NCI-H1417 treated with DMSO at 0.1 percent for 48 hours (cell line): Measurements from ENCODE around the gene STIM2.
"Not testable (repeated sequence)": the region's sequence is repeated elsewhere in the genome, so short reads cannot be mapped to it uniquely, and the experiment has no call there.

ENCODE experiments used
- DNase-seq: peaks from one replicate; lab custom pipeline; 2025; lab: John Stamatoyannopoulos, UW

STIM2 gene

DNA sequence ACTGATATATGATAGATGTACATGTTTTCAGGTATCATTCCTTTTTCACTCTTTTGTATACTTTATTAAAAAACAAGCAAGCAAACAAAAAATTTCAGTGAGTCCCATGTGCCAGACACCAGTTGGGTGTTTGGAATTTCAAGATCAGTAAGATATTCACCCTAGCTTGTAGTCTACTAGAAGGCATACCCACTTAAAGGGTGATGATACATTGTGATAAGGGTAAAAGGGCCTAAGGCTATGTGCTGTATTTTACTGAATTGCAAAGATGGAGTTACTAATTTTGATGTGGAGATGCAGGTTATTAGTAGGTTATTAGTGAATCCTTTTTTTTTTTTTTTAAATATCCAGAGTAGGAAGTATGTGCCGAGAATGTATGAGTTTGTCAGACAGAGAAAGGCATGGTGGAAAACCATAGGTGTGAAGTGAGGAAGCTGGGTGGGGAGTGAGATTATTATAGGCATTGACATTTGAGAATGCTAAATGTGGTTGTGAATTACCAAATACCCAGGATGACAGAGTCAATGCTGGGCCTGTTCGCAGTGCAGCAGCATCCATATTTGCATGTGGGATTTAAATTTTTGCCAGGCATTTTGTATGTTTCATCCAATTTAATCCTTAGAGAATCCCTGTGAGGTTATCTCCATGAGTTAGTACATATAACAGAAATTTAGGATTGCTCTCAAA, 10.1 kb downstream of the STIM2 start:
- DNase-seq: no peak

- DNase-seq: no peak
These were observed 11.0 kb downstream of the STIM2 start for GRCh38 chr4:26871611-26872010.

GRCh38 chr4:26873391-26874026, 12.9 kb downstream of the STIM2 start:
- no peak for DNase-seq

DNA sequence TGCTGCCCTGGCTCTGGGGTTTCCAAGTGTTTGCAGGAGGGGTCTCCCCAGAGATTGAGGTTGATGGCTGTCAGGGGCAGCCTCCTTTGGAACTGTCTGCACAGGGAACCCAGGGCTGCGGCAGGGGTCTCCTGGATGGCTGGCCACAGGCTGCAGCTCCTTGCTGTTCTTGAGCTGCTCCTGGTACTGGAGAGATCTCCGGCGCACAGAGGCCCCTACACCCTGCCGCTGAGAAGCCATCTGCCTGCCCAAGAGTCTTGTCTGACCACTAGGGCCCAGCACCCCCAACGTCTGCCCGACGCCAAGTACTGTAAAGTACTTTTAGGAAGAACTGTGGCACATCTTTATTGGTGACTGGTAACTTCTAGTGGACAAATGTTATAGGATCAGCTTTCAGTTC, 13.5 kb downstream of the STIM2 start:
- no peak for DNase-seq

DNA sequence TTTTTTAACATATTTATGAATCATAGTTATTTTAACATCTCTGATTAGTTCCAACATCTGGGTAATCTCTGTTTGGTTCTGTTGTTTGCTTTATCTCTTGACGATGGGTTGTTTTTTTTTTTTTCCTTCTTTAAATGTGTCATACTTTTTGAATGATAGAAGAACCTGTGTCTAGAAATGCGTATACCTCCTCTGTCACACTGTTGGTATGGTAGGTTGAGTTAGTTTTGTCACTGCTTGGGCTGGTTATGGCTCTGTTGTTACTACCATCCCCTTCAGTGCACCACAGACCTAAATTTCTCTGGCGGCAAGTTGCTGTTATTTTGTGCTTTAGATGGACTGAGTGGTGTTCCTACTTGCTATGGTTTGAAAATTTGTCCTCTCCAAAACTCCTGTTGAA, 16.8 kb downstream of the STIM2 start:
- no peak for DNase-seq

GRCh38 chr4:26877961-26878360, 17.3 kb downstream of the STIM2 start:
- no peak for DNase-seq

DNA sequence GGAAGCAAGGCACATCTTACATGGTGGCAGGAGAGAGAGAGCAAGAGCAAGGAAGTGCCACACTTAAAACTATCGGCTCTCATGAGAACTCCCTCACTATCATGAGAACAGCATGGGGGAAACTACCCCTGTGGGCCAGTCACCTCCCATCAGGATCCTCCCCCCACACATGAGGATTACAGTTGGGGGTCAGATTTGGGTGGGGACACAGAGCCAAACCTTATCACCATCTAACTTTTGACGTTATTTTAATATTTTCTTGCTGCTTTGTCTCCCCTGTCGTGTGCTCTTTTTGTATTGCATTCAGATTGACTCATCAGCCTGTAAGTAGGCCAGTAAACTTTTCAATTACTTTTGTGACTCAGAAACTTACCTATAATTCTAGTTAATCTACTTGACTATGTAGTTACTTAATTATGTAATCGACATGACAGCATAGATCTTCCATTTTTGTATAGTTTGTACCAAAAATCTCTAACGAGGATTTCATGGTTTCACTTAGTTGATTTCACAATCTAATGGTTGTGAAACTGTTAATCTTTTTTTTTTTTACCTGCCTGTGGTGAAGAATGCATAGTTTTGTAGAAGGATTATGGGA, 18.3 kb downstream of the STIM2 start:
- DNase-seq: no peak

GRCh38 chr4:26879805-26880204, 19.2 kb downstream of the STIM2 start:
- no peak for DNase-seq

- DNase-seq: no peak
These were observed 23.4 kb downstream of the STIM2 start for GRCh38 chr4:26884026-26884425.

- no peak for DNase-seq
These were observed 23.9 kb downstream of the STIM2 start for GRCh38 chr4:26884486-26884988.

DNA sequence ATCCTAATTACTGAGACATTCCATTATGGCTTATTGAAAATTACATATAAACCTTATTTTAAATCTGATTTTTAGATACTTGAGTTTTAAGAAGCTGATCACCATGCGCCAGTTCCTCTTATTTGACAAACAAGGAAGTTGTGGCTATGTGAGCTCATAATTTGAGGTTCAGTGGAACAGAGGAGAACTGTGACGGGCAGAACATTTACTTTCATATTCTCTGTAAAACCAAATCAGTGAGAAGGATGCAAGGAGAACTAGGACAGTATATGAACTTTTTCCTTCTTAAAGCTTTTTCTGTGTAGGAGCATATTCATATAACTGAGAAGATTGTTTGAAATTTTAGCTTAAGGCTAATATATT, 25.3 kb downstream of the STIM2 start:
- DNase-seq: no peak

DNA sequence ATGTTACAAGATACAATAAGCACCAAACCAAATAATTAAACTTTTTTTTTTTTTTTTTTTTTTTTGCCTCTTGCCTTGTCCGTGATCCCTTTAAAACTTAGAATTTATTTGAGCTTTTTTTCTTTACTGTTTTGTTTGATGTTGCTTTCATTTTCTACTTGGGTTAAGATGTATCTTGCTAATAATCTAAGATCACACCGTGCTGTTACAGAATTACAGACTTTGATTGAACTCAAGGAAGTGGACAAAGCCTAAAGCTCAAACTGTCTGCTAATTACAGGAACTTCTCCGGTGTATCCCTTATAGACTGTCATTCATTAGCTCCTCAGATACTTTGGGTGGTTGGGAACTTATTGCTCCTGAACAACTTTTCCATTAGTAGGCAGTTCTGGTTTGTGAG, 26.5 kb downstream of the STIM2 start:
- DNase-seq: no peak

GRCh38 chr4:26887809-26888208, 27.2 kb downstream of the STIM2 start:
- DNase-seq: no peak

DNA sequence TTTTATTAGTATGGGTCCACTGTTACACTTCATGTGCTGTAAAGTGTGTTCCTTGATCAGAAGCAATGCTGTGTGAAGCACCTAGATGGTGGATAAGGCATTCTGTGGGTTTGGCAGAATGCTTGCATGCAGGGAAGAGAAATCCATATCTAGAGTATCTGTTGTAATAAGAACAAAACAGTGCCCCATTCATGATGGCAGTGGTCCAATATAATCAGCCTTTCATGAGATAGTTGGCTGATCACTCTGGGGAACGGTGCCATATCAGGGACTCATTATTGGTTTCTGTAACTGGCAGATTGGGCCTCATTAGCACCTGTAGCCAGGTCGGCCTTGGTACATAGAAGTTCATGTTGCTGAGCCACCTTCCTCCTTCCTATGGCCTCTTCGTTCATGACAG, 28.7 kb downstream of the STIM2 start:
- no peak for DNase-seq

DNA sequence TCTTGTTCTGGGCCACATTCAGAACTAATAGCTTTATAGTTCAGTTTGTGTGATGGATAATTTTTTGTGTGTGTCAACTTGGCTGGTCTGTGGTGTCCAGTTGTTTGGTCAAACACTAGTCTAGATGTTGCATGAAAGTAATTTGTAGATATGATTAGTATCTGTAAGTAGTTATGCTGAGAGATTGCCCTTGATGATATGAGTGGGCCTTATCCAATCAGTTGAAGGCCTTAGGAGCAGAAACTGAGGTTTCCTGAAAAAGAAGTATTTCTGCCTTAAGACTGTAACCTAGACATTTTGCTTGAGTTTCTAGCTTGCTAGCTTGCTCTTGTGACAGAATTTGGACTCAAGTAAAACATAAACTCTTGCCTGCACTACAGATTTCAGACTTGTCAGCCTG, 30.4 kb downstream of the STIM2 start:
- DNase-seq: no peak

DNA sequence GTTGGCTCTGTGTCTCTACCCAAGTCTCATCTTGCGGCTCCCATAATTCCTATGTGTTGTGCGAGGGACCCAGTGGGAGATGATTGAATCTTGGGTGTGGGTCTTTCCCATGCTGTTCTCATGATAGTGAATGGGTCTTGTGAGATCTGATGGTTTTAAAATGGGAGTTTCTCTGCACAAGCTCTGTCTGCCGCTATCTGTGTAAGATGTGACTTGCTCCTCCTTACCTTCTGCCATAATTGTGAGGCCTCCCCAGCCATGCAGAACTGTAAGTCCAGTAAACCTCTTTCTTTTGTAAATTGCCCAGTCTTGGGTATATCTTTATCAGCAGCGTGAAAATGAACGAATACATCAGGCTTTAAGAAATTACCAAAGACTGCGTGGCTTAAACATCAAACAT, 31.2 kb downstream of the STIM2 start:
- no peak for DNase-seq

- DNase-seq: no peak
These were observed 32.0 kb downstream of the STIM2 start for GRCh38 chr4:26892480-26893150.

DNA sequence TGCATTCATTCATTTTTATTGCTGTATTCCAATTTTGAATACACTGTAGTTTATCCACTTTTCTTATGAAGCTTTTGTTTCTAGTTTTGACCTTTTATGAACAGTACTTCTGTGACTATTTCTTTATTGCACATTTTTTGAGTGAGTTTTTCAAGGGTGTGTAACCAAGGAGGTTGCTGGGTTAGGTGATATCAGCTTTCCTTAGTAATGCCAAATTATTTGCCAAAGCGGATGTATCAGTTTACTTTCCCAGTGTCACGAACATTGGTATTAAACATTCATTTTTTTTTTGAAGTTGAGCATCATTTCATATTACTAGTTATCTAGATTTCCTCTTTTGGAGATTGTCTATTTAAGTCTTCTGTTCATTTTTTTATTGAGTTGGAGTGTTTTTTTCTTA, 32.9 kb downstream of the STIM2 start:
- no peak for DNase-seq

DNA sequence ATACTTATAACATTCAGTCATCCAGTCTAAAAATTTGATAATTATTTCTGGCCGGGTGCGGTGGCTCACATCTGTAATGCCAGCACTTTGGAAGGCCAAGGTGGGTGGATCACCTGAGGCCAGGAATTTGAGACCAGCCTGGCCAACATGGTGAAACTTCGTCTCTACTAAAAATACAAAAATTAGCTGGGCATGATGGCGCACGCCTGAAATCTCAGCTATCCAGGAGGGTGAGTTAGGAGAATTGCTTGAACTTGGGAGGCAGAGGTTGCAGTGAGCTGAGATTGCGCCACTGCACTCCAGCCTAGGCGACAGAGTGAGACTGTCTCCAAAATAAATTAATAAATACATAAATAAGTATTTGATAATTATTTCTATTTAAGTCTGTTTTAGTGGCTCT, 34.2 kb downstream of the STIM2 start:
- not testable (repeated sequence) for DNase-seq

- no peak for DNase-seq
These were observed 36.0 kb downstream of the STIM2 start for GRCh38 chr4:26896636-26897035.

DNA sequence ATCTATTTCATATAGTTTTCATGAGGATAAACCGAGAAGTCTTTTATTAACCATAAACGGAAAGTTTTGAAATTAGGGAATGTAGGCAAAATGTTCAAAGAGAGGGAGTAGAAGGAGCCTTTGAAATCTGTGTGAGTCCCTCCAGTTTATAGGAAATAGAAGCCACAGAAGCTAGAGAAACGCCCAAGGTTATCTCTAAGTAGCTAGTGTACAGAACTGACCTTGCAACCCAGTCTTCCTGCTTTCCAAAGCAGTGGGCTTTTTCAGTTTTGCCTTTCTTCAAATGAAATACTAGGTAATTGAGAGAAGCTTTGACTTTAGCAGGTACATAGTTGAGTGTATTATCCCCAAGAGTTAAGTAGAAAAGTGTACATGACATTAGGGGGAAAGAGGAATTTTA, 39.4 kb downstream of the STIM2 start:
- DNase-seq: no peak

DNA sequence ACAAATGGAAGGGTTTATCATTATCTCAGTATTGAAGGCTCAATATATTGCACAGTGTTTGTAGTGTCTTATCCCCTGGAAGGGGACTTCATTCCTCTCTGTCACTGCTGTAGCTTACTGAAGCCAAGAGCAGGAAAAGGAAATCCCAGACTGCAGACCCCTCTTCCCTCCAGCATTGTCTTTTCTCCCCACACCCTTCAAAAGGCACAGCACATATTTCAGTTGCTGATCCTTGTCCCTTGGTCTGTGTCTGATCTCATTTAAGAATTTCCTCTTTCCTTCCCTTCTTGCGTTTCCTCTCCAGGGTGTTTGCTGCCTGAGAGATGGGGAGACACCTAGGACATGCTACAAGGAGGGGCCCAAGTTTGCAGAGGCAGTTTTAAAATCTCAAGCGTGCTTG, 40.1 kb downstream of the STIM2 start:
- DNase-seq: no peak

DNA sequence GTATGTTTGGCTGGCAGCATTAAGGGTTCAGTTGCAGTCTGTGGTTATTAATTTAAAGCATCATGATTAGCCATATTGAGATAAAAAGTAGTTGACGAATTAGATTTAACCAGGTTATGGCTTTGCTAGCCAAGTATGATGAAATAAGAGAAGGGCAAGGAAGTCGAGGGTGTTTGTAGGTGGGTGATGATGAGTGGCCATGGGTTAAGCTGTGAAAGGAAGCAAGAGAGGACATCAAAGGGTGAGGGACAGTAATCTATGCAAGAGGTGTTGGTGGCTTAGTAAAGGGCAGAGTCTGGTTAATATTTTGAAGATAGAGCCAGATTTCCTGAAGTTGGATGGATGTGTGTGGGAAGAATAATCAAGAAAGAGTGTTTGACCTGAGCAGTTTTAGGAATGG, 44.5 kb downstream of the STIM2 start:
- no peak for DNase-seq
